Ovary (tissue), 9 donors: ENCODE measurements around the gene TJP2. TPM values are rescaled to one million over a fixed set of nuclear protein-coding genes. Genes with fewer than 3 reads are reported as not detected.

Experiments
- DNase-seq, 5 donors: peaks; one replicate each; pipeline ENCODE4 v3.0.0-alpha.2; 2019 to 2020
- H3K27ac ChIP-seq, 2 donors: fragments of 200-600 bp; one replicate each; pipeline versions ENCODE4 v1.5.1 to v1.8.0; 2019 to 2022
- H3K27me3 ChIP-seq: fragments of 200-600 bp; one replicate; pipeline ENCODE4 v1.8.0; 2022
- H3K36me3 ChIP-seq: fragments of 200-600 bp; sonication (generic); one replicate; pipeline ENCODE4 v1.5.1; 2019
- H3K4me1 ChIP-seq: one replicate; pipeline ENCODE4 v1.8.1; 2013; ENCODE audit warnings: mild to moderate bottlenecking, moderate library complexity; ENCODE audit not compliant: insufficient read depth
- H3K4me3 ChIP-seq: fragments of 200-600 bp; sonication (generic); one replicate; pipeline ENCODE4 v1.5.1; 2017
- H3K9me3 ChIP-seq, 2 donors: fragments of 200-600 bp in 1 of 2; sonication (generic) in 1 of 2; one replicate each; pipeline versions ENCODE4 v1.5.1 to v1.8.1; 2013 to 2019; ENCODE audit warnings: mild to moderate bottlenecking in 1 of 2, moderate library complexity in 1 of 2
- EP300 ChIP-seq: sonication (generic); formaldehyde crosslinking; IDR thresholded peaks from one replicate; pipeline ENCODE4 v1.6.1; 2017; ENCODE audit warnings: antibody characterized with exemption
- POLR2A ChIP-seq: fragments of 450-650 bp; IDR thresholded peaks from one replicate; pipeline ENCODE4 v1.6.1; 2017; ENCODE audit warnings: antibody characterized with exemption, mild to moderate bottlenecking, moderate library complexity
- WGBS, 3 donors: extraction: QIAGEN DNeasy Blood & Tissue Kit in 1 of 3; methylation state at CpG; one replicate each; pipeline versions ENCODE4 v1.1.5 to v1.1.7; 2013 to 2017; 5-methylcytosine and 5-hydroxymethylcytosine counted together
- intact Hi-C, 4 donors: fragments of 100-400 bp; cut with DNase I; formaldehyde crosslinking; loops; one replicate each; pipeline versions ENCODE4 v1.11.0 to v1.15.1; 2022 to 2023
- polyA plus RNA-seq, 2 donors: library from polyadenylated mRNA; stranded (reverse); fragments of 200-250 nt in 1 of 2; fragments of 350-450 nt in 1 of 2; fragmentation: Illumina TruSeq in 1 of 2; extraction: RNeasy Lipid Tissue Mini Kit (QIAGEN cat#74804) in 1 of 2; gene quantifications; one replicate each; pipeline ENCODE4 v1.2.3, GENCODE V29; 2013 to 2014
- total RNA-seq, 7 donors: library from RNA; depleted of rRNA in 2 of 7; stranded (reverse); fragments of >200 nt in 2 of 7; fragmentation: NEBNext Ultra II Directional in 3 of 7; extraction: Animal tissue kit (Norgen Biotek cat#: 25700) in 3 of 7; gene quantifications; one replicate each; pipeline versions ENCODE4 v1.1.0 to v1.2.4, GENCODE V29; 2016 to 2023
- TF ChIP-seq, protein P1 (sequence below), 3 donors: fragments of 450-650 bp in 2 of 3; fragments of 200-600 bp in 1 of 3; IDR thresholded peaks; one replicate each; pipeline versions ENCODE4 v1.5.1 to v1.8.0; 2016 to 2022; ENCODE audit warnings: antibody characterized with exemption in 3 of 3, mild to moderate bottlenecking in 1 of 3
- donor health status: DM: no; HTN: no; CAD: no; lungs with moderate emphysema.
- donor health status: DM: no; HTN: no; CAD: no.
- donor health status: Bipolar disorder and iron deficiency.
- donor health status: DM: yes; HTN: yes; CAD: no.
- donor health status: DM: no; HTN: no; CAD: no.
- donor health status: DM: yes; HTN: yes; CAD: no.

The TJP2 gene
- total and polyA plus RNA-seq, 9 donors = 40.5 to 143 (median 68.5) TPM

DNA sequence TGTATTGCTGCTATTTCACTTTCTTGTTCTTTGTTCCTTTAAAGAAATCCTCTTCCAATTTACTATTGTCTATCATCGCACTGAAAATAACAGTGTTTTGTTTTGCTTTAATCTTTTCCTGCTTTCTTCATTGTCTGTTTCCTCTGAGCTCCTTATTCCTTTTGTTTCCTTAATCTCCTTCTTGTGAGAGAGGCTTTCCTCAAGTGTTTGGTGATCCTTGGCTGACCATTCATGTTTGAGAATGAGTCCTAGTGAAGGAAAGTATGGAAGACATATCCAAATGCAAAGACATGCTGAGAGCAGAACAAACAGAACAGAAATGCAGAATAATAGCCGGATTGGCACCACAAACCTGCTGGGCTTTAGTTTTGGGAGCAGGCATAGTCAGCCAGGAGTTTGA lies 108.9 kb downstream of the TJP2 start:
- WGBS, 3 donors = 80 to 84% (median 80%) methylated on average over 2 of the region's 2 CpGs
- H3K36me3 ChIP-seq = no peaks in the 10 kb centered on the region
- TF ChIP-seq POLR2A (no peak), EP300 (no peak)
- TF ChIP-seq, protein P1, sequence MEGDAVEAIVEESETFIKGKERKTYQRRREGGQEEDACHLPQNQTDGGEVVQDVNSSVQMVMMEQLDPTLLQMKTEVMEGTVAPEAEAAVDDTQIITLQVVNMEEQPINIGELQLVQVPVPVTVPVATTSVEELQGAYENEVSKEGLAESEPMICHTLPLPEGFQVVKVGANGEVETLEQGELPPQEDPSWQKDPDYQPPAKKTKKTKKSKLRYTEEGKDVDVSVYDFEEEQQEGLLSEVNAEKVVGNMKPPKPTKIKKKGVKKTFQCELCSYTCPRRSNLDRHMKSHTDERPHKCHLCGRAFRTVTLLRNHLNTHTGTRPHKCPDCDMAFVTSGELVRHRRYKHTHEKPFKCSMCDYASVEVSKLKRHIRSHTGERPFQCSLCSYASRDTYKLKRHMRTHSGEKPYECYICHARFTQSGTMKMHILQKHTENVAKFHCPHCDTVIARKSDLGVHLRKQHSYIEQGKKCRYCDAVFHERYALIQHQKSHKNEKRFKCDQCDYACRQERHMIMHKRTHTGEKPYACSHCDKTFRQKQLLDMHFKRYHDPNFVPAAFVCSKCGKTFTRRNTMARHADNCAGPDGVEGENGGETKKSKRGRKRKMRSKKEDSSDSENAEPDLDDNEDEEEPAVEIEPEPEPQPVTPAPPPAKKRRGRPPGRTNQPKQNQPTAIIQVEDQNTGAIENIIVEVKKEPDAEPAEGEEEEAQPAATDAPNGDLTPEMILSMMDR (IDR thresholded peaks at IDR 0.05) = no peak
- no peaks in the 10 kb centered on the region for H3K9me3 ChIP-seq
- no peaks in the 10 kb centered on the region for H3K27me3 ChIP-seq
- DNase-seq = no peak
- no peaks in the 10 kb centered on the region for H3K4me1 ChIP-seq
- intact Hi-C loops = no loop called here
- no peak overlapping the region for H3K4me3 ChIP-seq
- H3K27ac ChIP-seq = no peak overlapping the region

DNA sequence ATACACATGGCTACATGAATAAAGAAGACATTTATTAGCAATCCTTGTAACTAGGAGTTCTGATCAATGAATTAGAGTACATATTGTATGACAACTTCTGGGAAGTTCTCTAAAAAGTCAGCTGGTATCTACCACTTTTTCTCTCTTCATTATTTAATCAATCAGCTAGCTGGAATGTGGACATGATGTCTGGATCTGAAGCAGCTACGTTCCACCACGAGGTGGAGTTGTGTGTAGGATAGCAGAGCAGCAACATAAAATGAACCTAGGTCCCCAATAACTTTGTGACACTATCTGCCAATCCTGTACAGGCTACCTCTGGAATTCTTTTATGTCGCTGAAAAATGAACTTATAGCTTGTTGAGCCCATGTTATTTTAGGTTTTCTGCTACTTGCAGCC lies 118.0 kb downstream of the TJP2 start:
- intact Hi-C loops = no loop called here
- Histone ChIP-seq H3K36me3 (no peaks in the 10 kb centered on the region), H3K4me1 (peaks cover 6% of the 10 kb centered on the region), H3K4me3 (no peak overlapping the region), H3K27ac (no peak overlapping the region), H3K27me3 (no peaks in the 10 kb centered on the region), H3K9me3 (no peaks in the 10 kb centered on the region)
- no peak for DNase-seq
- TF ChIP-seq POLR2A (no peak), EP300 (no peak)
- TF ChIP-seq, protein P1 (IDR thresholded peaks at IDR 0.05) = no peak
- 93 to 97% (median 96%) methylated on average over 3 of the region's 3 CpGs for WGBS, 3 donors

DNA sequence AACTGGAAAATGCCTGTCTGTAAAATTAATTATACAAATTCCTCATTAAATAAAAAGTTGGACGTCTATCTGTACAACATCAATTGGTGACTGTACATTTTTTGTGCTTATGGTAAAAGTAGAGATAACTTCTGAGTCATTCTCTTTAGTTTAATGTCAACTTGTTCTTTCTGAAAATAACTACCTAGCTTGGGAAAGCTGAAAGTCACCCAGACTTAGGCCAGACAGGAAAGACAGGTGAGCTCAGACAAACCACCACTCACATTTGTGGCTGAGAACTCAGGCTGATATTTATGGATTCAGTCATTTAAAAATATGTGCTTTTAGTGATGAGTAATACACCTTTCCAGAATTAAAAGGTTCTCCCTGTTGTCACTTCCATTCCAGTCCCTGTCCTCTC lies 119.1 kb downstream of the TJP2 start:
- no peak for TF ChIP-seq EP300
- TF ChIP-seq POLR2A = no peak
- TF ChIP-seq, protein P1 (IDR thresholded peaks at IDR 0.05) = no peak
- no peak for DNase-seq
- no peaks in the 10 kb centered on the region for H3K27me3 ChIP-seq
- intact Hi-C loops = no loop called here
- H3K27ac ChIP-seq = no peak overlapping the region
- H3K36me3 ChIP-seq = no peaks in the 10 kb centered on the region
- H3K4me1 ChIP-seq = peaks cover 8% of the 10 kb centered on the region
- H3K9me3 ChIP-seq = no peaks in the 10 kb centered on the region
- WGBS, 3 donors = 63 to 80% (median 68%) methylated on average over 1 of the region's 1 CpG
- no peak overlapping the region for H3K4me3 ChIP-seq

DNA sequence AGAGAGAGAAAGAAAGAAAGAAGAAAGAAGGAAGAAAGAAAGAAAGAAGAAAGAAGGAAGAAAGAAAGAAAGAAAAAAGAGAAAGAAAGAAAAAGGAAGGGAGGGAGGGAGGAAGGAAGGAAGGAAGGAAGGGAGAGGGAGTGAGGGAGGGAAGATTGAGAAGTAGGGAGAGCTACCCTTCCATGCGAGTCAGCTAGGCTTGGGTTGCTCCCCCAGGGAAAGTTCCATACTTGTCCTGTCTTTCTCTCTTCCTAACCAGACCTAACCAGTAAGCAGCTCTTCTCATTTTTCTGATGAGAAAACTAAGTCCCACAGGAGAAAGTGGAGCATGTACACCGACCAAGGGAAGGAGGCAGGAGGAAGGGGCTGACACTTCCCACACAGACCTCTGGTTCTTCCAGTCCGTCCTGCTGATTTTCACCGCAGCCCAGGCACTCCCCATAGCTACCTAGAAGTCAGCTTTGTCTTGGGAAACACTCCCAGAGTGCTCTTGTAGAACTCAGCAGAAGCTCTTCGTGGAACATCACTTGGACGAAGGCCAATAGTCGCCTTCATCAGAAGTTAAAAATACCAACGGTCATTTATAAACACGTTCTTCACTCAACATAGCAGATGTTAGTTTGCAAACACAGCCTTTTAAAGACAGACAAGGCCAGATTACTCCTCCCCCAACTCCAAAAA lies 121.9 kb downstream of the TJP2 start:
- Histone ChIP-seq H3K4me1 (peaks cover 13% of the 10 kb centered on the region), H3K9me3 (no peaks in the 10 kb centered on the region), H3K27me3 (no peaks in the 10 kb centered on the region), H3K27ac (no peak overlapping the region), H3K36me3 (no peaks in the 10 kb centered on the region), H3K4me3 (no peak overlapping the region)
- DNase-seq = peak; percentile 39 to 54 (median 45)
- intact Hi-C loops = no loop called here
- WGBS, 3 donors = 10 to 13% (median 11%) methylated on average over 9 of the region's 9 CpGs
- TF ChIP-seq POLR2A = no peak
- TF ChIP-seq EP300 = no peak

DNA sequence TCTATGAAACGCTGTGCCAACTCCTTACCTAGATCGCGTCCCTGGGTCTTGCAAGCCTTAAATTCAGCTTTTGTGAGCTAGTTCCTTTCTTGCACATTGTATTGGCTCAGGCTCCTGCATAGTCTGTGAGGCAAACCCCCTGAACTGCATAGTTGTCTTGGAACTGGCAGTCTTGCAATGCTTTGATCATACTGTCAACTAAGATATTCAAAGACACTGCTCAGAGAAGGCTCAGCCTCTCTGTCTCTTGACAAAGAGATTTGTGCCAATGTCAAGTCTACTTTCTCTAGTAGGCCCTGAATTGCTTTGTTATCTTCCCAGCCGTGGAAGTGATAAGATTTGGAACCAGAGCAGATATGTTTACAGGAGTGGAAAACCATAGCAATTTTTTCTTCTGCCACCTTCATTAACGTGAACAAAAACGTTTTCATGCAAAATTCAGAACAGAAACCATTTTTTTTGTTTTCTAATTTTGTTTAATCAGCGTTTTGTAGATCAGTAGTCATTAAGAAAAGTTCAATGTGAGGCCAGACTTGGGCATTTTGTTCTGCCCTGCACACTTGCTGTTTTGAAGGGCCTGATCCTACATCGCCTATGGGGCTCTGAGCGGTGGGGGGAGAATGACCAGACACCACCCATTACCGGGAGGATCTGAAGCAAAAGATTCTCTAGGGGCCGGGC lies 123.4 kb downstream of the TJP2 start:
- no peaks in the 10 kb centered on the region for H3K9me3 ChIP-seq
- DNase-seq = no peak
- H3K27me3 ChIP-seq = no peaks in the 10 kb centered on the region
- TF ChIP-seq EP300 = no peak
- TF ChIP-seq, protein P1 (IDR thresholded peaks at IDR 0.05) = no peak
- TF ChIP-seq POLR2A = no peak
- no peak overlapping the region for H3K4me3 ChIP-seq
- 69 to 75% (median 70%) methylated on average over 11 of the region's 11 CpGs for WGBS, 3 donors
- H3K36me3 ChIP-seq = no peaks in the 10 kb centered on the region
- intact Hi-C loops = no loop called here
- H3K27ac ChIP-seq = no peak overlapping the region
- H3K4me1 ChIP-seq = peaks cover 14% of the 10 kb centered on the region
